HCT116 (cell line): ENCODE results near the gene VMP1. TPM values are rescaled to one million over a fixed set of nuclear protein-coding genes. Genes with fewer than 3 reads are reported as not detected.

ENCODE experiments used
- ATAC-seq: fragments of 200-7000 bp; cut with Tn5 transposase; 2 replicates; pipeline ENCODE4 v1.9.1; 2020; ENCODE audit warnings: mild to moderate bottlenecking, moderate library complexity
- BruUV-seq: library from RNA; stranded (reverse); fragments of 400-500 nt; replicated peaks from 2 replicates; lab custom pipeline; 2021; lab: Mats Ljungman, UMichigan
- CTCF ChIA-PET: fragments of 300-600 bp; sonication (Branson Sonifier 250); formaldehyde crosslinking; loops from one replicate; lab custom pipeline; 2021; ENCODE audit warnings: antibody characterized with exemption; lab: Charles Lee
- POLR2A ChIA-PET: fragments of 300-600, 350-600 bp; sonication (Branson Sonifier 250); formaldehyde crosslinking; loops from one replicate; lab custom pipeline; 2021; ENCODE audit warnings: antibody characterized with exemption; lab: Charles Lee
- RAD21 ChIA-PET, 2 experiments: fragments of 300-600 bp; sonication (Branson Sonifier 250); formaldehyde crosslinking; loops; one replicate each; lab custom pipeline; 2023; ENCODE audit warnings: low total read pairs in 2 of 2; ENCODE audit not compliant: uncharacterized antibody in 2 of 2, unreplicated experiment in 2 of 2, low non-redundant PET in 1 of 2; lab: Charles Lee
- DNase-seq: peaks from one replicate; pipeline ENCODE4 v3.0.0-alpha.2; 2010; ENCODE audit warnings: low read depth, low spot score
- H2AFZ ChIP-seq: fragments of 200-600 bp; shearing (Covaris generic), sonication (generic); 2 replicates; pipeline ENCODE4 v1.6.1; 2017; ENCODE audit warnings: low read depth, mixed run types, mixed read lengths, antibody characterized with exemption, low read length; ENCODE audit not compliant: poor library complexity, severe bottlenecking
- H3K27ac ChIP-seq: 2 replicates; pipeline ENCODE4 v1.5.1; 2012; ENCODE audit warnings: low read depth, low read length
- H3K27me3 ChIP-seq: fragments of 200-600 bp; sonication (generic); 2 replicates; pipeline ENCODE4 v1.6.1; 2016; ENCODE audit warnings: mixed run types, low read length, mixed read lengths; ENCODE audit not compliant: insufficient read depth
- H3K36me3 ChIP-seq, 2 experiments: fragments of 200-500 bp in 1 of 2; fragments of 200-600 bp in 1 of 2; sonication (Bioruptor generic) in 1 of 2; sonication (generic) in 1 of 2; 2 replicates each; pipeline versions ENCODE4 v1.5.1 to v1.6.1; 2014 to 2016; ENCODE audit warnings: low read length in 2 of 2, inconsistent platforms in 1 of 2, mixed read lengths in 1 of 2, mixed run types in 1 of 2; ENCODE audit not compliant: insufficient read depth in 2 of 2, control insufficient read depth in 1 of 2
- H3K4me1 ChIP-seq, 2 experiments: fragments of 200-600 bp in 1 of 2; sonication (generic) in 1 of 2; 2 replicates each; pipeline versions ENCODE4 v1.5.1 to v1.6.1; 2012 to 2017; ENCODE audit warnings: low read length in 2 of 2, inconsistent platforms in 1 of 2, mild to moderate bottlenecking in 1 of 2, mixed read lengths in 1 of 2, mixed run types in 1 of 2, moderate library complexity in 1 of 2; ENCODE audit not compliant: insufficient read depth in 2 of 2, control insufficient read depth in 1 of 2
- H3K4me2 ChIP-seq: fragments of 200-600 bp; sonication (generic); 2 replicates; pipeline ENCODE4 v1.6.1; 2017; ENCODE audit warnings: mixed run types, low read length, mixed read lengths
- H3K4me3 ChIP-seq, 2 experiments: fragments of 200-600 bp in 1 of 2; sonication (generic) in 1 of 2; replicated peaks in 1 of 2; 2 replicates each; pipeline ENCODE4 v1.5.1; 2011 to 2016; ENCODE audit warnings: low read length in 2 of 2, control low read depth in 1 of 2, low read depth in 1 of 2, mild to moderate bottlenecking in 1 of 2, mixed read lengths in 1 of 2, mixed run types in 1 of 2
- H3K79me2 ChIP-seq: fragments of 200-600 bp; sonication (generic); 2 replicates; pipeline ENCODE4 v1.6.1; 2017; ENCODE audit warnings: mild to moderate bottlenecking, mixed run types, low read length, moderate library complexity, mixed read lengths; ENCODE audit not compliant: insufficient read depth
- H3K9ac ChIP-seq: fragments of 200-600 bp; sonication (generic); 2 replicates; pipeline ENCODE4 v1.6.1; 2016; ENCODE audit warnings: low read length, mixed read lengths
- H3K9me2 ChIP-seq: fragments of 200-600 bp; sonication (generic), shearing (Covaris generic); 2 replicates; pipeline ENCODE4 v1.6.1; 2017; ENCODE audit warnings: mixed run types, mild to moderate bottlenecking, moderate library complexity; ENCODE audit not compliant: insufficient read depth
- H3K9me3 ChIP-seq, 2 experiments: fragments of 200-500 bp in 1 of 2; fragments of 200-600 bp in 1 of 2; sonication (Bioruptor generic) in 1 of 2; sonication (generic) in 1 of 2; 2 replicates each; pipeline ENCODE4 v1.6.1; 2014 to 2017; ENCODE audit warnings: low read length in 2 of 2, mixed read lengths in 2 of 2, inconsistent platforms in 1 of 2, low read depth in 1 of 2, mild to moderate bottlenecking in 1 of 2, mixed run types in 1 of 2, moderate library complexity in 1 of 2; ENCODE audit not compliant: control insufficient read depth in 1 of 2, insufficient read depth in 1 of 2
- H4K20me1 ChIP-seq: fragments of 200-600 bp; sonication (generic), shearing (Covaris generic); 2 replicates; pipeline ENCODE4 v1.6.1; 2017; ENCODE audit warnings: mixed run types, mild to moderate bottlenecking, moderate library complexity; ENCODE audit not compliant: insufficient read depth
- CEBPB ChIP-seq: IDR thresholded peaks from 2 replicates; pipeline ENCODE4 v1.6.1; 2012; ENCODE audit warnings: low read depth
- EZH2phosphoT487 ChIP-seq: fragments of 200-600 bp; IDR thresholded peaks from 2 replicates; pipeline ENCODE4 v1.6.1; 2018; ENCODE audit warnings: antibody characterized with exemption, borderline replicate concordance
- RAD21 ChIP-seq: IDR thresholded peaks from 2 replicates; pipeline ENCODE4 v1.6.1; 2012; ENCODE audit warnings: low read depth, mild to moderate bottlenecking
- SIN3A ChIP-seq: IDR thresholded peaks from 2 replicates; pipeline ENCODE4 v1.6.1; 2012; ENCODE audit warnings: low read depth
- SP1 ChIP-seq: IDR thresholded peaks from 2 replicates; pipeline ENCODE4 v1.6.1; 2012; ENCODE audit warnings: low read depth
- SRF ChIP-seq: IDR thresholded peaks from 2 replicates; pipeline ENCODE4 v1.6.1; 2012; ENCODE audit warnings: low read depth
- TCF7L2 ChIP-seq: IDR thresholded peaks from 2 replicates; pipeline ENCODE4 v1.7.0; 2011; ENCODE audit warnings: borderline replicate concordance, inconsistent platforms; ENCODE audit not compliant: insufficient read depth, insufficient read length; ENCODE audit errors: extremely low read depth
- YY1 ChIP-seq: IDR thresholded peaks from 2 replicates; pipeline ENCODE4 v1.6.1; 2011; ENCODE audit warnings: low read length, low read depth, moderate library complexity, mild to moderate bottlenecking; ENCODE audit not compliant: insufficient replicate concordance; ENCODE audit errors: extremely low read depth
- ZBTB33 ChIP-seq: IDR thresholded peaks from 2 replicates; pipeline ENCODE4 v1.6.1; 2011; ENCODE audit warnings: mild to moderate bottlenecking, low read length, moderate library complexity; ENCODE audit not compliant: insufficient replicate concordance; ENCODE audit errors: extremely low read depth
- ZFX ChIP-seq: fragments of 450-650 bp; IDR thresholded peaks from 2 replicates; pipeline ENCODE4 v1.6.1; 2017
- intact Hi-C: fragments of 100-400 bp; cut with micrococcal nuclease; formaldehyde crosslinking; loops from 2 replicates; pipeline ENCODE4 v1.10.0; 2022
- total RNA-seq: library from RNA; stranded (reverse); gene quantifications from one replicate; pipeline ENCODE4 v1.2.1, GENCODE V29; 2021; ENCODE audit not compliant: unreplicated experiment
- TF ChIP-seq, protein P1 (sequence below): IDR thresholded peaks from 2 replicates; pipeline ENCODE4 v1.6.1; 2012

VMP1 gene
- total RNA-seq, 1 experiment from 2014 or later = 366 TPM

DNA sequence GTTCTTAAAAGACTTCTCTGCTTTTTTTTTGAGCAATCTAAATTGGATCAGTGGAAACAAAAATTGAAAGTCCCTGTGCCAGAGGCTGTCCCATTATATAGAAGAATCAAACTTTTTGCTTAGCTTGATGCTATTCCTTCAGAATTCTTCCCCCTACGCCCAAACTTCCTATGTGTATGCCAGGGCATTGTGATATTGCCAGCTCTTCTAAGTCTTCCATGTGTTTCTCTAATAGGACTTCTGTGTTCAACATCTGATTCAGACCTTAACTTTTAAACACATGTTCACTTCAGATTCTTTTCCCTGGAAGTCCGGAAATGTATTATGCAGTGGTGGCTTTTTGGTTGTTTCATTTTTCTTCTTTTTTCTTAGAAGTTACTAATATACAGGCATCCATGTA lies 19.0 kb upstream of the VMP1 start:
- H2AFZ ChIP-seq = no peak overlapping the region
- no peaks in the 10 kb centered on the region for H3K4me1 ChIP-seq
- no TSS peak for BruUV-seq
- H3K27me3 ChIP-seq = no peaks in the 10 kb centered on the region
- no peaks in the 10 kb centered on the region for H3K9me3 ChIP-seq
- no peaks in the 10 kb centered on the region for H3K9me2 ChIP-seq
- H3K36me3 ChIP-seq = peaks cover 76 to 80% of the 10 kb centered on the region in 2 experiments
- no peak overlapping the region for H3K9ac ChIP-seq
- DNase-seq (no peak), ATAC-seq (no peak)
- H4K20me1 ChIP-seq = peaks cover 36% of the 10 kb centered on the region; the same call in 1 of the 2 replicates
- ChIA-PET CTCF (interaction anchor here (1.2 to 1.5 kb wide), 2 partner anchors 45 to 65 kb away, joined by 3 read pairs; no protein-coding TSS in a partner anchor), RAD21 (no interaction called here), POLR2A (interaction anchor here (2.1 kb wide), 1 partner anchor 19 kb away, joined by 5 read pairs; the partner anchor contains the start of genes PTRH2 and VMP1)
- intact Hi-C loops = no loop called here
- peaks cover 88% of the 10 kb centered on the region for H3K79me2 ChIP-seq
- no peak overlapping the region for H3K4me3 ChIP-seq
- no peak overlapping the region for H3K4me2 ChIP-seq
- no peak for TF ChIP-seq ZBTB33
- no peak for TF ChIP-seq EZH2phosphoT487
- TF ChIP-seq, protein P1, sequence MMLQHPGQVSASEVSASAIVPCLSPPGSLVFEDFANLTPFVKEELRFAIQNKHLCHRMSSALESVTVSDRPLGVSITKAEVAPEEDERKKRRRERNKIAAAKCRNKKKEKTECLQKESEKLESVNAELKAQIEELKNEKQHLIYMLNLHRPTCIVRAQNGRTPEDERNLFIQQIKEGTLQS = no peak
- no peak for TF ChIP-seq CEBPB
- no peak for TF ChIP-seq ZFX
- TF ChIP-seq TCF7L2 = no peak
- TF ChIP-seq SRF = no peak
- no peak for TF ChIP-seq SP1
- TF ChIP-seq RAD21 = no peak
- TF ChIP-seq YY1 = no peak
- no peak for TF ChIP-seq SIN3A
- H3K27ac ChIP-seq = no peak overlapping the region
